IMR-90 (cell line): ENCODE data around the gene PC. TPM values are rescaled to one million over a fixed set of nuclear protein-coding genes. Genes with fewer than 3 reads are reported as not detected.

Source experiments
- ATAC-seq: fragments of 200-7000 bp; cut with Tn5 transposase; 2 replicates; pipeline ENCODE4 v1.9.1; 2020; ENCODE audit warnings: low read depth, mild to moderate bottlenecking, moderate library complexity
- BruUV-seq: library from RNA; stranded (reverse); fragments of 400-500 nt; replicated peaks from 2 replicates; lab custom pipeline; 2021; lab: Mats Ljungman, UMichigan
- CTCF ChIA-PET: fragments of 300-600 bp; formaldehyde crosslinking; extraction: SDS; loops from one replicate; lab custom pipeline; 2021; ENCODE audit warnings: antibody characterized with exemption; lab: Yijun Ruan, JAX
- POLR2A ChIA-PET: fragments of 300-600 bp; sonication (Branson Sonifier 250); formaldehyde crosslinking; loops from one replicate; lab custom pipeline; 2022; ENCODE audit warnings: antibody characterized with exemption; ENCODE audit not compliant: unreplicated experiment; lab: Charles Lee
- DNase-seq: peaks from one replicate; pipeline ENCODE4 v3.0.0; 2013
- H2AFZ ChIP-seq: replicated peaks from 2 replicates; pipeline ENCODE3; 2013; ENCODE audit warnings: low read length, mild to moderate bottlenecking; ENCODE audit not compliant: poor library complexity
- H2AK5ac ChIP-seq: 2 replicates; pipeline ENCODE4 v1.6.1; 2013; ENCODE audit warnings: low read depth, low read length, inconsistent platforms
- H2AK9ac ChIP-seq: replicated peaks from 2 replicates; pipeline ENCODE3; 2013; ENCODE audit warnings: mild to moderate bottlenecking, low read depth, low read length, moderate library complexity; ENCODE audit not compliant: poor library complexity
- H2BK120ac ChIP-seq: 2 replicates; pipeline ENCODE4 v1.6.1; 2013; ENCODE audit warnings: low read depth, low read length, inconsistent platforms
- H2BK15ac ChIP-seq: 3 replicates; pipeline ENCODE4 v1.6.1; 2013; ENCODE audit warnings: low read depth, low read length, inconsistent platforms
- H2BK20ac ChIP-seq: 2 replicates; pipeline ENCODE4 v1.6.1; 2013; ENCODE audit warnings: low read depth, mild to moderate bottlenecking, inconsistent platforms, low read length, moderate library complexity
- H2BK5ac ChIP-seq: 2 replicates; pipeline ENCODE4 v1.6.1; 2013; ENCODE audit warnings: mild to moderate bottlenecking, low read depth, low read length, inconsistent platforms; ENCODE audit not compliant: poor library complexity, severe bottlenecking
- H3K14ac ChIP-seq: replicated peaks from 2 replicates; pipeline ENCODE4 v1.6.1; 2013; ENCODE audit warnings: low read depth, low read length, inconsistent platforms
- H3K18ac ChIP-seq: 2 replicates; pipeline ENCODE4 v1.6.1; 2013; ENCODE audit warnings: low read depth, low read length, control low read depth
- H3K23ac ChIP-seq: 2 replicates; pipeline ENCODE4 v1.6.1; 2013; ENCODE audit warnings: low read depth, low read length, inconsistent platforms
- H3K27ac ChIP-seq: 2 replicates; pipeline ENCODE4 v1.5.1; 2013; ENCODE audit warnings: mild to moderate bottlenecking, control low read depth, low read length; ENCODE audit not compliant: insufficient read depth
- H3K27me3 ChIP-seq: 2 replicates; pipeline ENCODE4 v1.6.1; 2013; ENCODE audit warnings: low read length; ENCODE audit not compliant: control insufficient read depth, insufficient read depth
- H3K36me3 ChIP-seq: 2 replicates; pipeline ENCODE4 v1.6.1; 2013; ENCODE audit warnings: low read length, mixed read lengths; ENCODE audit not compliant: control insufficient read depth, insufficient read depth
- H3K4ac ChIP-seq: 2 replicates; pipeline ENCODE4 v1.6.1; 2013; ENCODE audit warnings: low read depth, low read length, inconsistent platforms
- H3K4me1 ChIP-seq: 2 replicates; pipeline ENCODE4 v1.6.1; 2013; ENCODE audit warnings: low read length, mixed read lengths; ENCODE audit not compliant: control insufficient read depth, insufficient read depth
- H3K4me2 ChIP-seq: 2 replicates; pipeline ENCODE4 v1.6.1; 2013; ENCODE audit warnings: low read depth, mild to moderate bottlenecking, control low read depth, low read length, moderate library complexity
- H3K4me3 ChIP-seq: 2 replicates; pipeline ENCODE4 v1.5.1; 2013; ENCODE audit warnings: low read depth, mild to moderate bottlenecking, control low read depth, low read length, moderate library complexity; ENCODE audit not compliant: insufficient read depth
- H3K56ac ChIP-seq: 2 replicates; pipeline ENCODE4 v1.6.1; 2013; ENCODE audit warnings: low read length, inconsistent platforms; ENCODE audit not compliant: insufficient read depth; ENCODE audit errors: extremely low read depth
- H3K79me1 ChIP-seq, 2 experiments: 2 replicates each; pipeline ENCODE4 v1.6.1; 2013; ENCODE audit warnings: low read length in 2 of 2, inconsistent platforms in 1 of 2, low read depth in 1 of 2
- H3K9ac ChIP-seq: 2 replicates; pipeline ENCODE4 v1.6.1; 2013; ENCODE audit warnings: low read depth, low read length, control low read depth
- H3K9me1 ChIP-seq: 2 replicates; pipeline ENCODE4 v1.6.1; 2013; ENCODE audit warnings: low read length, inconsistent platforms; ENCODE audit not compliant: insufficient read depth
- H3K9me3 ChIP-seq: 2 replicates; pipeline ENCODE4 v1.6.1; 2013; ENCODE audit warnings: low read length; ENCODE audit not compliant: control insufficient read depth, insufficient read depth
- H4K20me1 ChIP-seq: 2 replicates; pipeline ENCODE4 v1.6.1; 2013; ENCODE audit warnings: low read length, inconsistent platforms; ENCODE audit not compliant: insufficient read depth
- H4K5ac ChIP-seq: 2 replicates; pipeline ENCODE4 v1.6.1; 2013; ENCODE audit warnings: mild to moderate bottlenecking, low read depth, low read length, control low read depth
- H4K8ac ChIP-seq, 2 experiments: 2 replicates each; pipeline ENCODE4 v1.6.1; 2013; ENCODE audit warnings: low read depth in 2 of 2, low read length in 2 of 2, control low read depth in 1 of 2, inconsistent platforms in 1 of 2
- H4K91ac ChIP-seq: 2 replicates; pipeline ENCODE4 v1.6.1; 2013; ENCODE audit warnings: low read depth, low read length, inconsistent platforms; ENCODE audit not compliant: insufficient read depth
- CEBPB ChIP-seq: IDR thresholded peaks from 2 replicates; pipeline ENCODE4 v1.6.1; 2012; ENCODE audit warnings: low read depth, low read length, improper control_type of control experiment
- ELK1 ChIP-seq: fragments of 150-350 bp; IDR thresholded peaks from 2 replicates; pipeline ENCODE4 v1.6.1; 2016; ENCODE audit warnings: low read depth, mild to moderate bottlenecking, low read length, moderate library complexity, borderline replicate concordance
- SMC3 ChIP-seq: fragments of 150-350 bp; IDR thresholded peaks from 2 replicates; pipeline ENCODE4 v1.6.1; 2016; ENCODE audit warnings: low read depth, mild to moderate bottlenecking, antibody characterized with exemption, low read length, moderate library complexity
- WGBS, 2 experiments: methylation state at CpG; one replicate each; pipeline versions ENCODE4 v1.1.5 to v1.1.7; 2013; ENCODE audit warnings: missing lambda C conversion rate in 2 of 2; ENCODE audit not compliant: insufficient read length in 1 of 2; ENCODE audit errors: extremely low coverage in 2 of 2; 5-methylcytosine and 5-hydroxymethylcytosine counted together
- dilution Hi-C: fragments of 300-500 bp; cut with HindIII; formaldehyde crosslinking; loops from one replicate; pipeline ENCODE4 v1.14.3; 2018; ENCODE audit warnings: low sequenced_read_pairs; ENCODE audit not compliant: unreplicated experiment
- in situ Hi-C: fragments of 300-500 bp; cut with MboI; formaldehyde crosslinking; loops from 3 replicates; pipeline ENCODE4 v1.14.3; 2019; ENCODE audit warnings: low sequenced_read_pairs, inconsistent platforms, mixed read lengths
- intact Hi-C: fragments of 100-400 bp; cut with micrococcal nuclease; formaldehyde crosslinking; loops from 2 replicates; pipeline ENCODE4 v1.10.0; 2022
- polyA plus RNA-seq, 3 experiments: library from polyadenylated mRNA; depleted of rRNA; stranded (reverse); fragments of >200 nt; gene quantifications; 2 replicates each; pipeline ENCODE4 v1.2.3, GENCODE V29; 2012; ENCODE audit warnings: low replicate concordance in 1 of 3
- total RNA-seq: library from RNA; depleted of rRNA; stranded (reverse); fragments of >200 nt; gene quantifications from 2 replicates; pipeline ENCODE4 v1.2.3, GENCODE V29; 2012

Gene PC
- total and polyA plus RNA-seq, 2 of the 4 experiments (the other 2 are of a cell fraction): 13.6 to 15.7 TPM

- TF ChIP-seq ELK1: no peak
Observed at GRCh38 chr11:66974724-66975404, 16.7 kb upstream of the PC start, which contains the start of gene C11orf86 (continued).

GRCh38 chr11:66973956-66974580 is 15.9 kb upstream of the PC start:
- Histone ChIP-seq H2AK9ac (no peak overlapping the region), H2BK15ac (peak overlapping the region; percentile 97), H3K9me1 (peaks cover 16% of the 10 kb centered on the region), H2AFZ (no peak overlapping the region), H4K8ac (peak overlapping the region; percentile 61 to 78), H2BK20ac (peak overlapping the region; percentile 77), H3K4ac (peak overlapping the region; percentile 68), H3K4me1 (peaks cover 29% of the 10 kb centered on the region), H4K20me1 (peaks cover 3% of the 10 kb centered on the region; the same call in 1 of the 2 replicates), H3K14ac (peak overlapping the region; percentile 77), H3K27me3 (no peaks in the 10 kb centered on the region), H3K18ac (peak overlapping the region; percentile 88), H2AK5ac (peak overlapping the region; percentile 93), H3K56ac (no peak overlapping the region), H3K23ac (peak overlapping the region; percentile 4; the same call in 1 of the 2 replicates), H4K91ac (peak overlapping the region; percentile 75), H4K5ac (peak overlapping the region; percentile 95), H3K36me3 (no peaks in the 10 kb centered on the region), H3K79me1 (peaks cover 0 to under 1% of the 10 kb centered on the region in 2 experiments; a peak in 1 of 4 replicates), H2BK120ac (peak overlapping the region; percentile 64), H3K9me3 (peaks cover 5% of the 10 kb centered on the region), H3K9ac (peak overlapping the region; percentile 53), H3K4me3 (no peak overlapping the region), H3K4me2 (no peak overlapping the region), H2BK5ac (peak overlapping the region; percentile 70), H3K27ac (peak overlapping the region; percentile 81; the same call in 1 of the 2 replicates)
- no TSS peak for BruUV-seq
- POLR2A ChIA-PET: no interaction called here
- dilution Hi-C loops: no loop called here
- CTCF ChIA-PET: no interaction called here
- DNase-seq (no peak), ATAC-seq (no peak)
- no CpG with 5 or more reads among the region's 8 CpGs for WGBS, 2 experiments
- in situ Hi-C loops: no loop called here
- TF ChIP-seq CEBPB: peak; percentile 62
- TF ChIP-seq SMC3: no peak
- intact Hi-C loops: loop anchor here (5.0 kb wide), 2 partner anchors 117 to 132 kb away; partner anchors contain the start of genes LRFN4 and RCE1
